Thyroid gland (tissue), 4 donors: ENCODE measurements around the gene ACACA. TPM values are rescaled to one million over a fixed set of nuclear protein-coding genes. Genes with fewer than 3 reads are reported as not detected.

Experiments used
- DNase-seq, 2 donors: peaks; one replicate each; pipeline ENCODE4 v3.0.0-alpha.2; 2019
- H3K27ac ChIP-seq, 3 donors: fragments of 200-600 bp; sonication (generic); 1 replicate in 2 of 3; 2 replicates in 1 of 3; pipeline ENCODE4 v1.5.1; 2016 to 2019; ENCODE audit warnings: mild to moderate bottlenecking in 1 of 3, moderate library complexity in 1 of 3
- H3K27me3 ChIP-seq: fragments of 200-600 bp; sonication (generic); one replicate; pipeline ENCODE4 v1.5.1; 2019
- H3K36me3 ChIP-seq, 2 donors: fragments of 200-600 bp; sonication (generic); one replicate each; pipeline ENCODE4 v1.5.1; 2016 to 2019
- H3K4me1 ChIP-seq, 2 donors: fragments of 200-600 bp; sonication (generic); one replicate each; pipeline ENCODE4 v1.5.1; 2017 to 2019
- H3K4me3 ChIP-seq, 3 donors: fragments of 200-600 bp; sonication (generic); replicated peaks in 1 of 3; 1 replicate in 2 of 3; 2 replicates in 1 of 3; pipeline ENCODE4 v1.5.1; 2016; ENCODE audit warnings: mild to moderate bottlenecking in 1 of 3
- H3K9me3 ChIP-seq: fragments of 200-600 bp; sonication (generic); one replicate; pipeline ENCODE4 v1.5.1; 2017
- CTCF ChIP-seq, 6 experiments: fragments of 200-600 bp in 3 of 6; fragments of 450-650 bp in 3 of 6; sonication (generic) in 3 of 6; IDR thresholded peaks; one replicate each; pipeline ENCODE4 v1.5.1; 2016 to 2019; ENCODE audit warnings: antibody characterized with exemption in 6 of 6, mild to moderate bottlenecking in 2 of 6, inconsistent platforms in 1 of 6, moderate library complexity in 1 of 6
- POLR2A ChIP-seq, 2 donors: fragments of 450-650 bp; IDR thresholded peaks; one replicate each; pipeline ENCODE4 v1.6.1; 2017; ENCODE audit warnings: antibody characterized with exemption in 2 of 2, mild to moderate bottlenecking in 2 of 2, moderate library complexity in 1 of 2
- WGBS, 2 donors: methylation state at CpG; one replicate each; pipeline ENCODE4 v1.1.5; 2017; 5-methylcytosine and 5-hydroxymethylcytosine counted together
- intact Hi-C: fragments of 100-400 bp; cut with DNase I; formaldehyde crosslinking; loops from one replicate; pipeline ENCODE4 v1.15.1; 2023
- total RNA-seq, 4 donors: library from RNA; depleted of rRNA; stranded (reverse); fragments of >200 nt; gene quantifications; one replicate each; pipeline ENCODE4 v1.2.3, GENCODE V29; 2016

Gene ACACA
- total RNA-seq, 4 donors from 2014 or later, result 27.2 to 55.7 (median 38.4) TPM

GRCh38 chr17:37098152-37098551 is 308.5 kb downstream of the ACACA start:
- TF ChIP-seq POLR2A (IDR thresholded peaks at IDR 0.05), result no peak
- TF ChIP-seq CTCF (IDR thresholded peaks at IDR 0.05), result no peak
- no peak overlapping the region for H3K27ac ChIP-seq
- WGBS, 2 donors, result 95 to 96% methylated on average over 5 of the region's 5 CpGs
- DNase-seq, result no peak
- intact Hi-C loops, result no loop called here
- H3K27me3 ChIP-seq, result no peaks in the 10 kb centered on the region
- H3K36me3 ChIP-seq, result peaks cover 19 to 20% of the 10 kb centered on the region in 2 donors
- no peak overlapping the region for H3K4me3 ChIP-seq
- H3K9me3 ChIP-seq, result no peaks in the 10 kb centered on the region
- no peaks in the 10 kb centered on the region for H3K4me1 ChIP-seq

- H3K27me3 ChIP-seq, result no peaks in the 10 kb centered on the region
- H3K4me1 ChIP-seq, result no peaks in the 10 kb centered on the region
- TF ChIP-seq CTCF (IDR thresholded peaks at IDR 0.05), result no peak
- H3K36me3 ChIP-seq, result peaks cover 19 to 20% of the 10 kb centered on the region in 2 donors
- no peak overlapping the region for H3K4me3 ChIP-seq
- H3K27ac ChIP-seq, result no peak overlapping the region
- intact Hi-C loops, result no loop called here
- no peaks in the 10 kb centered on the region for H3K9me3 ChIP-seq
- WGBS, 2 donors, result 81 to 97% methylated on average over 2 of the region's 2 CpGs
- DNase-seq, result no peak
These were observed 309.5 kb downstream of the ACACA start for GRCh38 chr17:37097154-37097553.

GRCh38 chr17:37096071-37096470 is 310.6 kb downstream of the ACACA start:
- H3K27me3 ChIP-seq, result no peaks in the 10 kb centered on the region
- H3K9me3 ChIP-seq, result no peaks in the 10 kb centered on the region
- intact Hi-C loops, result no loop called here
- TF ChIP-seq CTCF (IDR thresholded peaks at IDR 0.05) (no peak), POLR2A (IDR thresholded peaks at IDR 0.05) (no peak)
- H3K27ac ChIP-seq, result no peak overlapping the region
- no peak for DNase-seq
- 90 to 98% methylated on average over 2 of the region's 2 CpGs for WGBS, 2 donors
- no peaks in the 10 kb centered on the region for H3K4me1 ChIP-seq
- H3K36me3 ChIP-seq, result peaks cover 19 to 20% of the 10 kb centered on the region in 2 donors
- no peak overlapping the region for H3K4me3 ChIP-seq

GRCh38 chr17:37094391-37094790 is 312.2 kb downstream of the ACACA start:
- peaks cover 19 to 20% of the 10 kb centered on the region in 2 donors for H3K36me3 ChIP-seq
- H3K9me3 ChIP-seq, result no peaks in the 10 kb centered on the region
- H3K27ac ChIP-seq, result no peak overlapping the region
- WGBS, 2 donors, result 77 to 83% methylated on average over 4 of the region's 4 CpGs
- intact Hi-C loops, result no loop called here
- H3K4me3 ChIP-seq, result no peak overlapping the region
- H3K4me1 ChIP-seq, result no peaks in the 10 kb centered on the region
- TF ChIP-seq POLR2A (IDR thresholded peaks at IDR 0.05) (no peak), CTCF (IDR thresholded peaks at IDR 0.05) (no peak)
- DNase-seq, result no peak
- no peaks in the 10 kb centered on the region for H3K27me3 ChIP-seq

- H3K4me3 ChIP-seq, result no peak overlapping the region
- DNase-seq, result no peak
- no peaks in the 10 kb centered on the region for H3K9me3 ChIP-seq
- intact Hi-C loops, result no loop called here
- H3K27ac ChIP-seq, result no peak overlapping the region
- TF ChIP-seq CTCF (IDR thresholded peaks at IDR 0.05) (no peak), POLR2A (IDR thresholded peaks at IDR 0.05) (no peak)
- peaks cover 14 to 20% of the 10 kb centered on the region in 2 donors for H3K36me3 ChIP-seq
- no peaks in the 10 kb centered on the region for H3K27me3 ChIP-seq
- H3K4me1 ChIP-seq, result no peaks in the 10 kb centered on the region
These were observed 313.9 kb downstream of the ACACA start for GRCh38 chr17:37092701-37093100.
